GM19463 (cell line): Measurements from ENCODE around the gene ZFYVE28.

Source experiments
- ATAC-seq: cut with Tn5 transposase; IDR thresholded peaks from one replicate; pipeline ENCODE4 v1.9.1; 2021; ENCODE audit warnings: mild to moderate bottlenecking, moderate library complexity; ENCODE audit not compliant: unreplicated experiment

ZFYVE28 gene

DNA sequence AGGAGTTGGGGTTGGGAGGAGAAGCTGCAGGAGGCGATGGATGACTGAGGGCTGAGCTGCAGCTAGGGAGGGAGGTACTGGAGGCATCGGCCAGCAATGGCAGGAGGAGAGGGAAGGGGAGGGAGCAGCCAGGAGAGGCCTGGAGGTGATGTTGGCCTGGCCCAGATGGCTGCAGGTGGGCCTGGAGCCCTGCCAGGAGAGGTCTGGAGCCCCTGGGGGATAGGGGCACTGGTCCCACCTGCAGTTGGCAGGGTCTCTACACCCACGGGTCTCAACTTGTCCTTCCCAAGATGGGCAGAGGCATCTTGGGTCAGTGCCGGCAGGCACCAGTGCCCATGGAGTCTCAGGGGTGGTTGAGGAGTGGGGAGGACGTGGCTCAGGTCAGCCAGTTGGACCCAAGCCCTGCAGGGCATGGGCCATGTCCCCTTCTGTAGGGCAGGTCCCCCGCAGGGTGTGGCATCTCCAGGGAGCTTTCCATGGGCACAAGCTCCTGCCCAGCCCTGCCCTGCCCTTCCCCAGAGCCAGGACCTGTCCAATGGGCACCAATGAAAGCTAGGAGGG is 153.9 kb downstream of the ZFYVE28 start:
- no peak for ATAC-seq

DNA sequence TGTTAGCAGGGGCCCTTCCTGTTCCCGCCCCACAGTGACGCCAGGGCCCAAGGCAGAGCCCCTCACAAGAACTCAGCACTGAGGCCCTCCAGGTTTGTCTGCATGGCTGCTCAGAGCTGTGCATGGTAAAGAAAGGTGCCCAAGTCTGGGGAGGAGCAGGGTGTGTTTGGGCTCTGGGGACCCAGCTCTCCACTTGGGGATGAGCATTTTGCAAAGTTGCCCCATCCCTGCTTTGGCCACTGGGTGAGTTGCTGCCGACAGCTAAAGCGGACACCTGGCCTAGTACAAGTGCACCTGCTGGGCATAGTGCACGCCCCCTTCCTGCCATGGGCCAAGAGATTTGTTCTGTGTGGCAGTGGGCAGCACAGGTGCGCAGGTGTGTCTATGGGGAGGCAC is 154.5 kb downstream of the ZFYVE28 start:
- ATAC-seq = no peak

DNA sequence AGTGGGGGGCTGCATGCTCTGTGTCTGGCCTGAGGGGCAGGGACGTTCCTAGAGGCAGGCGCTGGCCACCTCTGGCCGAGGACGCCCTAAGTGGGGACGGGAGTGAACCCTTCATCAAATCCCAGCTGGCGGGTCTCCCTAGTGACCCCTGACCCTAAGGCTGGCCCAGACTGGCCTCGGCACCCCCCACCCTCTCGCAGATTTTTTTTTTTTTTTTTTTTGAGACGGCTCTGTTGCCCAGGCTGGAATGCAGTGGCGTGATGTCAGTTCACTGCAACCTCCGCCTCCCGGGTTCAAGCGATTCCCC is 155.5 kb downstream of the ZFYVE28 start:
- no peak for ATAC-seq

DNA sequence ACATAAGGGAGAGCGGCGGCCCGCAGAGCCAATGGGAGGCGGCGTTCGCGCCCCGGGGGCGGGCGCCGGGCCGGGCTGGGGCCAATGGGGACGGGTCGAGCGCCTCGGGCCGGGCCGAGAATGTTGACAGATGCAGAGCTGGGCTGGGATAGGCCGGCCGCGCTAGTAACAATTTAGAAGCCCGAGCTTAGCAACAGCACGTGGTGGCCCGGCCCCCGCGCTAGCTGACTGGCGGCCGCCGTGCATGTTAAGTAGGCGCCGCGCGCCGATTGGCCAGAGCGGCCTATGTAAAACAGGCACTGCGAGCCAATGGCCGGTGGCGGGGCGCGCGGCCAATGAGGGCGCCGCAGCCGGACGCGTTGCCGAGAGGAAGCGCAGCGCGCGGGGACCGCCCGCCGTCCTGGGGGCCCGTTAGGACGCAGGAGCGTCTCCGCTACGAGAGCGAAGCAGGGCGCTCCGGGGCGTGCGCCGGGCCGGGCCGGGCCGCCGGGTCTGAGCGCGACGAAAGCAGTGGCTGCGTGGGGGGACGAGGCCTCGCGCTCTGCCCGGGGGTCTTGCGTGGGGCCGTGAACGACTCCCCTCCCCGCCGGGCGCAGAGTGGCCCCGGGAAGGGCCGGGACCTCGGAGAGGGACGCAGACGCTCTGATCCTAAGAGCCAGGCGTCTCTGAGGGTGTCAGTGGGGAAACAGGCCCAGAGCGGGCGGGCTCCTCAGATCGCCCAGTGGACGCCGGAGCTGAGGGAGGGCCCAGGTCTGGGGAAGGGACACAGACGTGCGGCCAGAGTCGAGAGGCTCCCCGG is 156.1 kb downstream of the ZFYVE28 start:
- peak; percentile 90 for ATAC-seq

DNA sequence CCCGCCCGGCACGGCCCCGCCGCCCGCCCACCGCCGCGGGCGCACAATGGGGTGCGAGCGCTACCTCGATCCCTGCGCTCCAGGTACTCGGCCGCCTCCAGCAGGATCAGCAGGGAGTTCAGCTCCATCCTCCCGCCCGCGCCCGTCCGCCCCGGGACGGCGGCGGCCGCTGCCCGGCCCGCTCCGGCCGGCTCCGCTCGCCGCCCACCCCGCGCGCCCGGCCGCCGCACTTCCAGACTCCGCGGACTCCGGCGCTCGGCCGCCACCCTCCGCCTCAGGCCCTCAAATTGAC is 156.6 kb downstream of the ZFYVE28 start, which contains the start of gene MXD4:
Gene MXD4, minus strand, starts transcription at position 257 of the 292 bp plus-strand sequence. Its CDS starts 129 bp downstream, at position 128.
- ATAC-seq = no peak

DNA sequence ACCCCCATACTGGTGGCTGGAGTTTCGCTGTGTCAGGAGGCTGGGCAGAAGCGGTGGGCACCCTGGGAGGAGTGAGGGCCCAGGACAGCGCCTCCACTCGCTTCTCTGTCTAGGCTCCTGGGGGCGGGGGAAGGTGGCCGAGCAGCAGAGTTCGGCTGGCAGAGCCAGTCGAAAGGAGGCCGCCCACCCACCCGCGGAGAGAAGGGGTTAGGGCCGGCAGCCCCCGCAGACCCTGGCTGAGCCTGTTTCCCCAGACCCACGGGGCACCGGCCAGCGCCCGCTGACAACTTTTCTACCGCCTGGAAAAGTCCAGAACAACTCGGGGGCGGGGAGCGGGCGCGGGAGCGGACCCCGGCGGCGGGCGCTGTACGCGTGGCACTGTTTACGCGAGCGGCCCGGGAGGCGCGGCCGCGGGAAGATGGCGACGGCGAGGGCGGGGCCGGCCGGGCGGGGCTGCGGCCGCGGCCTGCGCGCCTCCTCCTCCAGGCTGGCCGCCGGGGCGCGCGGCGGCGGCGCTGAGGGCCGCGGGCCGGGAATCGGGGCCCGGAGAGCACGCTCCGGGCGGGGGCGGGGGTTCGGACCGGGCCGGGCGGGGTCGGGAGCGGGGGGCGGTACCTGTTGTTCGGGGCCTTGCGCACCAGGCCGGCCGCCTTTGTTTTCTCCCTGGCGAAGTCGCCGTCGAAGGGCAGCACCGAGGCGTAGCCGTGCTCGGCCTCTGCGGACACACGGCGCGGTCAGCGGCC is 157.2 kb downstream of the ZFYVE28 start:
- no peak for ATAC-seq

DNA sequence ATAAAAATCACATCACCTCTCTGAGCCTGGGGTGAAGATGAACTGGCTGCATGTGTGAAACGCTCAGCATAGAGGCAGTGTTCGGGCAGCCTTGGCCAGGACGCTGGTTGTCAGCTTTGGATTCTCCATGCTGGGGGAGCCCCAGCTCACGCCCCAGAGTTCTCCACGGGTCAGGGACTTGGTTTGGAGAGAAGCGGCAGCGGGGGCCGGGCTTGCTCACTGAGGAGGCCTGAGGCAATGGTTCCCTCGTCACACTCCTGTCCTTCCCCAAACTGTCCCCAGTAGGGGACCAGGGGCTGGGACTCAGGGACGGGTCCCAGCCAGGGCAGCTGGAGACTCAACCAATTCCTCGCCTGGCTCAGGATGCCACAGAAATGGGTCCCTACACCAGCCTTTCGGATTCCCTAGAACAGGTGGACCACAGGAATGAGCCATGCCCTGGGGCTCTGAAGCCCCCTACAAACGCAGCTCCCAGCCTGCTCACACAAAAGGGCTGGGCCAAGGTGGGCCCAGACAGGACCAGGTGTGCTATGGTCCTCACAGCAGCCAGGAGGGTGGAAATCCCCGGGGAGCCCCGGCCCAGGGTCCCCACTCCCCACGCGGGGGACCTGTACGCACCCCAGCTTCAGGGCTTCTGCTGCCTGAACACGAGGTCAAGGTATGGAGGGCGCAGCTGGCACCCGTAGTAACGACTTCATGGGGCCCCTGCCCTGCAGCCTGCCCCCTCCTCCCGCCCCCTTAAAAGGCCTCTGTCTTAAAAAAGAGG is 157.9 kb downstream of the ZFYVE28 start:
- ATAC-seq = no peak

DNA sequence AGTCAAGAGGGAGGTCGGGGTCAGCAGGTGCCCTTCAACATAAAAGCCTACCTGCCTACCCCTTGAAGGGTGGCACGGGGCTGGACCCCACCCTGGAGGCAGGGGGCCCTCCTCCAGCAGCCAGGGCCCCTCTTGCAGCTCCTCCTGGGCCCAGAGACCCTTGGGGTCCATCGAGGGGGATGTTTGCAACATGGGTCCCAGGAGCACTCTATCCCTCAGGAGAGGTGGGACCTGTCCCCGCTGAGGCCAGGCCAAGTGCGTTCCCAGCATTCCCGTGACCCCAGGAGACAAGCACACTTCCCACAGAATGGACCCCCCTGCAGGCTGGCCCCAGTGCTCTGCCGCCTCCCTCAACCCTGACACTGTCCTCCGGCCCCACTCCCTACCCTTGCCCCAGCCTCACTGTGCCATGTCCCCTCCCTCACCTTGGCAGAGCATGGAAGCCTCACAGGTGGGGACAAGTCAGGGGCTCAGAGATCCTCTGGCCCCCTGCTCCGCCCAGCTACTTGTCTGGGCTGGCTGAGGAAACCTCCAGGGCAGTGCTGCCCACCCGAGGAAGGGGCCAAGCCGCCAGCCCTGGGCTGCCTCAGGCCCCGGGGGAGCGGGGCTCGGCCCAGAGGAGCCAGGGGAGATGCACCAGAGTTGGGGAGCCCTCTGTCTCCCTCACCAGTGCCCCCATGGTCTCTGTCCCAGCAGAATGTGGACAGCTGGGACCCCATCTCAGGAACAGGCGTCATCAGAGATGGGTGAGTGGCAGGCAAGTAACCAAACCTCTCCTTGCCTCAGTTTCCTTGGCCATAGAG is 158.7 kb downstream of the ZFYVE28 start:
- ATAC-seq = no peak

DNA sequence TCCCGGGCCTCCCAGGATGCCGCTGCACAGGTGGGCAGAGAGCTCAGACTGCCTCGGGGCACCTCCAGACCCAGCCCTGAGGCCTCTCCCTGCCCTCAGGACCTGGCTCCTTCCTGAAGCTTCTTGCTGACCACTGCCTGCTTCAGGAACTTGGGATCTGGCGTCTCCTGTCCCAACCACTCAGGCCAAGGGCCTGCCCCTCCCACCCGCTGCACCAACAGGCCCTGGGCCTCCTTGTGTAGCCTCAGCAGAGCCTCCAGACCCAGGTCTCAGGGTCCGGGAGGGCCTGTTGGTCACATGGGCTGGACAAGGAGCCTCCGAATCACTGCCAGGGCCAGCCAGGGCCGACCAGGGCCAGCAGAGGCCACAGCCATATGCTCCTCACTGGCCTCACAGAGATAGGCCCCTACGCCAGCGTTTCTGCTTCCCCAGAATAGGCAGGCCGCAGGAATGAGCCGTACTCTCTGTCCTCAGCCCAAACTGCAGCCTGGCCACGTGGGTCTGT is 159.4 kb downstream of the ZFYVE28 start:
- no peak for ATAC-seq

DNA sequence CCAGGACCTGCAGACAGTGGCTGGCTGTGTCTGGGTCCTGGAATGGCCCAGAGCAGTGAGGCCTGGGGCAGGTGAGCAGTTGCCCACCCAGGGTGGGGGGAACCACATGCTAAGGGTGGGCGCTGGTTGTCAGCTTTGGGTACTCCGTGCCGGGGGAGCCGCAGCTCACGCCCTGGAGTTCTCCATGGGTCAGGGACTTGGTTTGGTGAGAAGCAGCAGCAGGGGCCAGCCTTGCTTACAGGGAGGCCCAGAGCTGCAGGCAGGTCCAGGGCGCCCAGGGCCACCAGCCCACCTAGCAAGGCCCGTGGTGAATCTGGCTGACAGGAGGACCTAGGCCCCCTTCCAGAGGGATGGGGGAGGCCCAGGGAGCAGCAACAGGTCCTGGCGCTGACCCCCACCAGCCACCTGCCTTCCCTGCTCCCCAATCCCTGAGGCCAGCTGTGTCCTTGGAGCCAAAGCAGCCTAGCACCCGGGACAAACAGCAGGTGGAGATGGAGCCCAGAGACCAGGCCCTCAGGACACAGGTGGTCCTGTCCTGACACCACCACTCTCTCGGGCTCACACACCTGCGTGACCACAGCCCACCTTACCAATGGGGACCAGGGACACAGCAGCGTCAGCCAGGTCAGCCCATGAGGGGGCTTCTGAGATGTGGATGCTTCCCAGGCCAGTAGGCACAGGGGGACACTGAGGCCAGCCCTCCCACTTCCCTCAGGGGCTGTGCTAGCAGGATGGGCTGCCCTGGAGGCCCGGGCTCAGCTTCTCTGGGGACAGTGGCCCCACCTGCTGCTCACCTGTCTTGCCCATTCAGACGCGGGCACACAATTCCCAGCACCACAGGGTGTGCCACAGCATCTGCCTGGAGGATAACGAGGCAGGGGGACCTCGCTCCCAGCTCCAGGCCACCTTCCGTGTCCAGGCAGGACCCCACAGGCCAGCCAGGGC is 160.1 kb downstream of the ZFYVE28 start:
- ATAC-seq = no peak

DNA sequence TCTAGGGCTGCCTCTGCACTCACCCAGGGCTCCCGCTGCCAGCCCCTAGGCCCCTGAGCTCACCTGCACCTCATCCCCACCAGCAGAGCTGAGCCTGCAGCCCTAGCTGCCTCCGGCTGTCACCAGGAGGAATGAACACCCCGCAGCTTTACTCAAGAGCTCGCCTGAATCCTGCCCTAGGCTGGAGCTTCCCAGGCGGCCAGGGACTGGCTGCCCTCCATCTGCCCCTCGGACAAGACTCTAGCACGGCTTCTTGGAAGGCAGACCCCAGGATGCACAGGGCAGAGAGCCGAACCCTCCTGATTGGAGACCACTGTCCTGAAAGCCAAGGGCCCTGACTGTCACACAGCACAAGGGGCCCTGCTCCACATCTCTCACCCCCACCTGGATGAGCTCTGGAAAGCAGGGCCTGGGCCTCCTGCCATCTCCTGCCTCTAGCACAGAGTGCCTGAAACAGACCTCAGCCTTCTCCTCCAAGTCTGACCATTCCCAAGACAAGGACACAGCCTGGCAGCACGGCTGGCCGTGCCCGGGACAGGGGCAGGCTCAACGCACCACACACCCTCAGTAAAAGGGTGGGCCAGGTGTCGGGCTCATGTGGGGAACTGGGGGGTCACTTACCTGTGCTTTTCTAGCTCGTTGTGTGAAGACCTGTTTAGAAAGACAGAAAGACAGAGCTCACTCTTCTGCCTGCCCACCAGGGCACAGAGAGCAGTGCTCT is 160.9 kb downstream of the ZFYVE28 start:
- no peak for ATAC-seq

DNA sequence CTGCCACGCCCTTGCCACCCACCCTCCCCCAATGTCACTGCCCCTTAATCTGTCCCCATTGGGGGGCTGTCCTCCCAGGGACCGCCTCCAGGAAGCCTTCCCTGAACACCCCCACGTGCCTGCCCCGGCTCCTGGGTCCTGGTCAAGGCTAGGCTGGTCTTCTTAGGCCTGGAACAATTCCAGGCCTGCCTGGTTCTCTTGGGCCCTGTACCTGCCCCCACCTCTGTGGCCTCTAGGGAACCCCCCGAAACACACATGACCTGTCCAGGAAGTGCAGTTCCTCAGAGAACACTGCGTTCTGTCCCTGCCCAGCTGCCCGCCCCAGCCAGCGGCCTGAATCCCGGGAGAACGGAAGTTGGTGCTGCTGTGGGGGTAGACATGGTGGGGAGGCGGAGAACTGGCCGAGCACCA is 161.7 kb downstream of the ZFYVE28 start:
- no peak for ATAC-seq

DNA sequence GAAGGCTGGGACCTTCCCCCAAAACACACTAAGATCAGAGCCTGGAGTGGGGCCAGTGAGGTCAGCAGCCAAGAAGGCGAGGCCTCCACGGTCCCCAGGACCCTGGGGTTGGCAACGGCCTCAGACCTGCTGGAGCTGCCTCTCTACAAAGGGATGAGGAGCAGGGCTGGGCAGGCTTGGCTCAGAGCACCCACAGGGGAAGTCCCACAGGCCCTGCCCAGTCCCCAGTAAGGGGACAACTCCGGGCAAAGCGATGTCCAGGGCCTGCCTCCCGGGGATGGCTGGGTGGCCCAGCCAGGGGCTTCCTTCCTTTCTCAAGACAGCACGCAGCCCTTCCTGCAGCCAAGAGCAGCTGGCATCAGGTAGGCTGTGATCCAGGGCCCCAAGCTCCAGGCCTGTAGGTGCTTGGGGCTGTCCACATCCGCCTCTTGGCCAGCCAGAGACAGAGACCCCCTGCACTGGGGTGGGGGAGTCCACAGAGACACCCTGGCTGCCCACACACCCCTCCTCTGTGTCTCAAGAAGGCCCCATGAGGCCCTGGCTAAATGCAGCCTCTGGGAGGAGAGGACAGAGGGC is 162.2 kb downstream of the ZFYVE28 start:
- ATAC-seq = no peak

DNA sequence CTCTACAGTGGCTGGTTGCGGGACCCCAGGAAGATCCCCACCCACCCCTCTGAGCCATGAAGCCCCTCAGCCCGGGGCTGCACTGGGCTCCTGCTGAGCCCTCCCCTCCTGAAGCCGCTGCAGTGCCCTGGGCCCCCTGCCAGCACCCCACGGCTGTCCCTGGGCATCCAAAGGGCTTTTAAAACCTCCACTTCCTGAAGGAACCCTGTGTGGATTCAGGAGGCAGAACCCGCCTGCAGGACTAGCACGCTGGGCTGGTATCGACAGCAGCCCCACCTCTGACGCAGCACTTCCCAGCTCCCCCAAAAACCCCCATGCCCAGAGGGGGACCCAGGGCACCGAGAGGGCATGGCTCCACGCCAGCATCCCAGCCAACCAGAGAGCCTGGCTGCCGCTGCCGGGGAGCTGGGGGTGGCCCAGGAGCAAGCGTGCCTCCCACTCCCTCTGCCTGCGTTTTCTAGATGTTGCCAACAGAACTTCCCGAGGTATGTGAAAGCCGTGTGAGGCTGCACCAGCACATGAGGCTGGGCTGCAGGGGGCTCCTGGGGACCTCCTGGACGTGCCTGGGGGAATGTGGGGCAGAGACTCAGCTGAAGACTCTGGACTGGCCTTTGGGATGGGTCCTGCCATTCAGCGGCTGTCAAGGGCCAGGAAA is 162.8 kb downstream of the ZFYVE28 start:
- ATAC-seq = no peak

DNA sequence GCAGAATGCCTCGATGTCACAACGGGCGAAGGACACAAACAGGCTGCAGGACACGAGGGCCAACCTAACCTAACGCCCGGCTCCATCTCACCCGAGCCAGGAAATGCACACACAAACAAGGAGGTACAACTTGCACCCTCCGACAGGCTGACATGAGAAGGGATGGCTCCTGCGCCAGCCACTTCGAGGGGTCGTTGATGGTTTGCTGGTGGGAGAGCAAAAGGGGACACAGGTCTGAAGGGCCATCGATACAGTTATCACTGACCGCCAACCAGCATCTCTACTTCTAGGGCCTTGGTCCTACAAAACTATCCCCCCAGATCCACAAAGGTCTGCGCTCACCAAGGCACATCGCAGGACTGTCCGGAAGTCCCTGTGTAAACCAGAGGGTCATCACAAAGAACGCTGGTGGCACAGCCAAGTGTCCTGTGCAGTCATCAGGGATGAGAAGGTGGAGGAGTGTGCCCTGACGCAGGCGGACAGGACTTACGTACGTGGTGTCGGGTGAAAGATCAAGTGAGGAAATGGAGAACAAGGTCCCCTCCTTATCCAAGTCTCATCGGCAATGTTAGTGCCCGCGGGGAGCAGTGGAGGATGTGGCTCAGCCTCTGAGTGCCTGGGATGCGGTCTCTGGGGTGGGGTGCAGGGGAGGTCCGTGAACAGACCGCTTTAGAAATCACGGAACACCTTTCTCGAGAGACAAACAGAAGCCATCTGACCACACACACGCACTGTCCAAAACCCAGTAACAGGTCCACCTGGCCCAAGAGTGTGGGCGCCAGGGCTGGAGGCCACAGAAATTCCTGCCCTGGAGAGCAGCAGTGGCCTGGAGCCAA is 163.6 kb downstream of the ZFYVE28 start:
- ATAC-seq = no peak

DNA sequence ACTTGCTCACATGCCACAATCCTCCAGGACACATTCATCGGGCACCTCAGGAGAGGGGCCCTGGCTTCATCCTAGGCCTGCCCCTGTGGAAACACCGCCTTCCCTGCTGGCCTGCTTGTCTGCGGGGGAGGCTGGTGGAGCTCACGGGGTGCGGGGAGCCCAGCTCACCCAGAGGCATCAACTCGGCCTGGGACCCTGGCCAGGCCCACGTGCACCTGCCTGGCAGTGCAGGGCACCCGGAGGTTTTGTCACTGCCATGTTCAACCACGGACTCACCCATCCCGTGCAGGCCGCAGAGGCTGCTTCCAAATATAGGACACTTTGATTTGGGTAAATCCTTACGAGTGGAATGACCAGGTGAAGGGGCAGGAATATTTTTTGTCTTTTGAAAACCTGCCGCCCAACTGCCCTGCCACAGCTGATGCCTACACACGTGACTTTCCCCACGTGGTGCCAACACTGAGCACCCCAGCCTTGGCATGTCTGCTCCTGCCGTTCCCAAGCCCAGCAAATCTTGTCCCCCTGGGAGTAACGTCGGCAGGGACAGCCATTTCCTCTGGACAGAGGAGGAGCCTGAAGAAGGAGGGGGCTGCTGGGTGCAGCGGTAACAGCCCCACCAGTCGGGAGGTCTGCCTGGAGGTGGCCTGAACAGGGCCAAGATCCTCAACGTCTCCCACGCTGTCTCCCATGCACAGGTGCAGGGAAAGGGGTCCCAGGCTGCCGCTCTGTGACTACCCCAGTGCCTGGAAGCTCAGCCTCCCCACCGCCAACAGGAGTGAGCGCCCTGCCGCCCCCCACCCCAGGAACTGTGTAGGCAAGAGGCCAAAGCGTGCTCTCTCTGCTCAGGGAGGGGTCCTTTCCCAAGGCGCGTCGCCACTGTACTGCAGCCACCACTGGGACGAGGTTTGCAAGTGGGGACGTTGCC is 165.0 kb downstream of the ZFYVE28 start:
- ATAC-seq = no peak
